HG03442 (cell line): ENCODE data around the gene PROM1.

Experiments used
- ATAC-seq: cut with Tn5 transposase; IDR thresholded peaks from one replicate; pipeline ENCODE4 v1.9.1; 2021; ENCODE audit warnings: mild to moderate bottlenecking, moderate library complexity; ENCODE audit not compliant: unreplicated experiment

PROM1 gene

GRCh38 chr4:16110199-16110598 is 26.4 kb upstream of the PROM1 start:
- ATAC-seq: no peak

- no peak for ATAC-seq
Observed at GRCh38 chr4:16109256-16109655, 25.4 kb upstream of the PROM1 start.

- no peak for ATAC-seq
Observed at GRCh38 chr4:16106956-16107355, 23.1 kb upstream of the PROM1 start.

GRCh38 chr4:16104520-16104919 is 20.7 kb upstream of the PROM1 start:
- no peak for ATAC-seq

- no peak for ATAC-seq
Observed at GRCh38 chr4:16102356-16102755, 18.5 kb upstream of the PROM1 start.

- ATAC-seq: no peak
Observed at GRCh38 chr4:16100833-16101232, 17.0 kb upstream of the PROM1 start.

- no peak for ATAC-seq
Observed at GRCh38 chr4:16092682-16093319, 9.0 kb upstream of the PROM1 start.

- ATAC-seq: no peak
Observed at GRCh38 chr4:16090096-16090705, 6.4 kb upstream of the PROM1 start.

GRCh38 chr4:16089156-16089555 is 5.3 kb upstream of the PROM1 start:
- no peak for ATAC-seq

- no peak for ATAC-seq
Observed at GRCh38 chr4:16088601-16089000, 4.8 kb upstream of the PROM1 start.

GRCh38 chr4:16085822-16086221 is 2.0 kb upstream of the PROM1 start:
- peak; percentile 72 for ATAC-seq

GRCh38 chr4:16082426-16083240 is 1.2 kb downstream of the PROM1 start:
- no peak for ATAC-seq

- no peak for ATAC-seq
Observed at GRCh38 chr4:16082041-16082425, 1.8 kb downstream of the PROM1 start.

GRCh38 chr4:16079046-16079445 is 4.8 kb downstream of the PROM1 start:
- peak; percentile 86 for ATAC-seq

- no peak for ATAC-seq
Observed at GRCh38 chr4:16078195-16078760, 5.5 kb downstream of the PROM1 start.

- no peak for ATAC-seq
Observed at GRCh38 chr4:16077786-16078185, 6.0 kb downstream of the PROM1 start.

- no peak for ATAC-seq
Observed at GRCh38 chr4:16075975-16076757, 7.7 kb downstream of the PROM1 start.

GRCh38 chr4:16075061-16075460 is 8.8 kb downstream of the PROM1 start:
- no peak for ATAC-seq

- ATAC-seq: no peak
Observed at GRCh38 chr4:16072168-16072567, 11.7 kb downstream of the PROM1 start.

GRCh38 chr4:16070203-16070602 is 13.6 kb downstream of the PROM1 start:
- no peak for ATAC-seq

GRCh38 chr4:16067515-16067914 is 16.3 kb downstream of the PROM1 start:
- no peak for ATAC-seq
